ENCODE results near the gene PAPPA2. TPM values are rescaled to one million over a fixed set of nuclear protein-coding genes. Genes with fewer than 3 reads are reported as not detected.

The PAPPA2 gene
- total and polyA plus RNA-seq, 5 donors from 2014 or later = 0.06 to 0.12 TPM; not detected in 3

DNA sequence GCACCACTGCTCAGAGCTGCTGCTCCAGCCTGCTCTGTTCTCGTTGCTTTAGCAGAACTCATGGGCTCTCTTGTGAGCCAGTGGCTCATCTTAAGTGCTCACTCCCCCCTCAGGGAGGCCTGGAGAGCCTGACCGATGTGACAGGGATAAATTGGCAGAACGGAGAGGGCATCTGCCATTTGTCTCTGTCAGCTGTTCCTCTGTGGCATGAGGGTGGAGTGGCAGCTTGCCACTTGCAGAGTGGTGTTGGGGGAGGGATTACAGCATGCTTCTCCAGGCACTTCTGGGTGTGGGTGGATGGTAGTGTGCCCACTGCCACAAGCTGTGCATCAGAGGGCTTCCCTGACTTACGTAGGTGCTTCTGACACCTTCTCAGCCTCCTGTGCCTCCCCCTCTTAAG is 229.5 kb downstream of the PAPPA2 start:
- Histone ChIP-seq H3K9me3 (ENCODE audit: control insufficient read depth in 2 of 2, low read length in 2 of 2) (no peaks in the 10 kb centered on the region), H3K27ac (ENCODE audit: insufficient read depth, low read length, poor library complexity, severe bottlenecking) (no peak overlapping the region), H3K4me1 (ENCODE audit: control insufficient read depth, insufficient read depth, low read length, poor library complexity, severe bottlenecking) (no peaks in the 10 kb centered on the region), H3K36me3 (ENCODE audit: control insufficient read depth, insufficient read depth, low read length) (no peaks in the 10 kb centered on the region), H3K4me3 (ENCODE audit: low read depth, low read length) (no peak overlapping the region), H3K27me3 (ENCODE audit: control insufficient read depth, insufficient read depth, low read length) (no peaks in the 10 kb centered on the region)
- Mint-ChIP-seq H3K4me3 (no peak overlapping the region), H3K27me3 (peaks cover 4% of the 10 kb centered on the region), H3K36me3 (no peaks in the 10 kb centered on the region), H3K9me3 (peaks cover 0 to 4% (median 0%) of the 10 kb centered on the region in 7 donors), H3K27ac (no peak overlapping the region), H3K4me1 (no peaks in the 10 kb centered on the region)
- DNase-seq = no peak
- ATAC-seq (ENCODE audit: low read depth in 2 of 2) = peak in 1 of 2 donors; percentile 24

DNA sequence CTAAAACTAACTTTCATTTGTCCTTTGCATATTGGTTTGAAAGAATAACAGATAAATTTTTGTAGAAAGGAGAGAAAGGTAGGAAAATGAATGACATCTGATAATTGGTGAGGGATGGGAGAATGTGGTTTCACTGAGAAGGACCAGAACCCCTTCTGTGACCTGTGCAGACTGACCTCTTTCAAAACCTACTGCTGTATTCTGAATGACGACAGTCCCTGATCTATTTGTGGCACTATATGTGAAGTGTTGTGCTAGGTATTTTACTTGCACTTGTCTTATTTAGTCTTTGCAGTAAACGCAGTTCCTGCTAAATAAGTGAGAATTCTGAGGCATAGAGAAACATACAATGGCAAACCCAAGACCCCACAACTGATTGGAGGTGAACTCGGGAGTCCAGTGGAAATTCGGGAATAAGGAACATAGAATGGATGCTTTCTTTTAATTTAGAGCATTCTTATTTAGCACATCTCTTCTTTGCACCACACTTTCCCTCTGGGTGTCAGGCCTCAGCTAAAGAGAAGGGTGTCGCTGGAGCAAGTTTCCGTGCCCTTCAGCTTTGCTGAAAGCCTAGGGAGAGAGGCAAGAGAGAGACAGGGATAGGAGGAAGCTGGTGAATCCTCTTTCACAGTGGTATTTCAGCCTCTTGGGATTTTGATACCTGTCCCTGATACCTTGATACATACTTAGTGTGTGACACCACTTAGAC is 230.2 kb downstream of the PAPPA2 start:
- H3K27me3 Mint-ChIP-seq = peaks cover 4% of the 10 kb centered on the region
- Histone ChIP-seq H3K36me3 (ENCODE audit: control insufficient read depth, insufficient read depth, low read length) (no peaks in the 10 kb centered on the region), H3K9me3 (ENCODE audit: control insufficient read depth in 2 of 2, low read length in 2 of 2) (no peaks in the 10 kb centered on the region), H3K4me3 (ENCODE audit: low read depth, low read length) (no peak overlapping the region), H3K4me1 (ENCODE audit: control insufficient read depth, insufficient read depth, low read length, poor library complexity, severe bottlenecking) (no peaks in the 10 kb centered on the region), H3K27ac (ENCODE audit: insufficient read depth, low read length, poor library complexity, severe bottlenecking) (no peak overlapping the region), H3K27me3 (ENCODE audit: control insufficient read depth, insufficient read depth, low read length) (no peaks in the 10 kb centered on the region)
- no peaks in the 10 kb centered on the region for H3K36me3 Mint-ChIP-seq
- no peak for ATAC-seq (ENCODE audit: low read depth in 2 of 2)
- no peak for DNase-seq
- H3K4me1 Mint-ChIP-seq = no peaks in the 10 kb centered on the region
- peaks cover 0 to 4% (median 0%) of the 10 kb centered on the region in 7 donors for H3K9me3 Mint-ChIP-seq
- H3K27ac Mint-ChIP-seq = no peak overlapping the region
- H3K4me3 Mint-ChIP-seq = no peak overlapping the region

DNA sequence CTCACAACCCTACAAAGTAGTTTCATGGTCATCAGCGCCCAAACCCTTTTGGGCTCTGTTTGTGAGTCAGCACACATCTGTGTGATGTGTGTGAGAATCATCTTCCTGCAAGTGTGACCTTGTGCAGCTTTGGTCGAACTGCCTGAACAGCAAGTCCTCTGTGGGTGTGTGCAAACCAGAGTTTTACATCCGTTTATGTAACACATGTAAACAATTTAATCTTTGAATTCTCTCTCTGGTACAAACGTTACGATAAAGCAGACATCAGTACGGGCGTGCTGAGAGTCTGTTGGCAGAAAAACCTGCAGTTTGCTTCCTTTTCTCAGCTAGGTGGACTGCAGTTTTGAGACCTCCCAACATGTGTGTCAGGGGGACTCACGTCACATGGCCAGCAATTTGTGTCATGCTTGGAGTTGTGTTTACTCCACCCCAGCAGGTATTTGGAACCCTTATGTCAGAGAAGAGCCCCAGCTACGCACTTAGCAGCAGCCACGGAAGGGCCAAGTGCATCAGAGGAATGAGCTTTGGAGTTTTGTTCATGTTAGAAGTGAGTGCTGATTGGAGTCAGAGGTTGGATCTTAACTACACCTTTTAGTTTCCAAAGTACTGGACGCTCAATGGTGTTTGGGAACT is 230.8 kb downstream of the PAPPA2 start:
- no peak overlapping the region for H3K4me3 Mint-ChIP-seq
- no peaks in the 10 kb centered on the region for H3K4me1 ChIP-seq (ENCODE audit: control insufficient read depth, insufficient read depth, low read length, poor library complexity, severe bottlenecking)
- no peaks in the 10 kb centered on the region for H3K27me3 ChIP-seq (ENCODE audit: control insufficient read depth, insufficient read depth, low read length)
- no peak overlapping the region for H3K4me3 ChIP-seq (ENCODE audit: low read depth, low read length)
- H3K36me3 ChIP-seq (ENCODE audit: control insufficient read depth, insufficient read depth, low read length) = no peaks in the 10 kb centered on the region
- H3K27me3 Mint-ChIP-seq = peaks cover 4% of the 10 kb centered on the region
- no peaks in the 10 kb centered on the region for H3K36me3 Mint-ChIP-seq
- ATAC-seq (ENCODE audit: low read depth in 2 of 2) (no peak), DNase-seq (no peak)
- no peak overlapping the region for H3K27ac ChIP-seq (ENCODE audit: insufficient read depth, low read length, poor library complexity, severe bottlenecking)
- no peaks in the 10 kb centered on the region for H3K4me1 Mint-ChIP-seq
- H3K9me3 ChIP-seq (ENCODE audit: control insufficient read depth in 2 of 2, low read length in 2 of 2) = no peaks in the 10 kb centered on the region
- peaks cover 0 to 2% (median 0%) of the 10 kb centered on the region in 7 donors for H3K9me3 Mint-ChIP-seq
- no peak overlapping the region for H3K27ac Mint-ChIP-seq

DNA sequence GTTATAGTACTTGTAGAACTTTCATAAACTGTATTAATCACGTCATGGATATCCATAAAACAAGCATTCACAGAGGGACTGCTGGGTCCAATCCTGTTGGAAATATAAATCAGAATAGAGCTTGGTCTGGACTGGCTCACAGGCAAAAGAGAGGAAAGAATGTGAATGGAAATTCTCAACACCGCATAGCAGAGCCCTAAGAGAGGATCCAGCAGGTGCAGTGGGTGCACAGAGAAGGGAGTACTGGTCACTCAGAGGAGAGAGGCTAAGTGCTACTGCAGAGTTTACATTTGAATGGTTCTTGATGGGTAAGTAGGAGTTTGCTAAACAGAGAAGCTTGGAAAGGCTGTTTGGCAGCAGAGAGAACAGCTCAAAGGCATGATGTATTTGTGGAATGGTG is 231.7 kb downstream of the PAPPA2 start:
- Mint-ChIP-seq H3K9me3 (peaks cover 0 to 2% (median 0%) of the 10 kb centered on the region in 7 donors), H3K4me3 (no peak overlapping the region), H3K4me1 (no peaks in the 10 kb centered on the region), H3K36me3 (no peaks in the 10 kb centered on the region), H3K27me3 (peaks cover 4% of the 10 kb centered on the region), H3K27ac (no peak overlapping the region)
- Histone ChIP-seq H3K36me3 (ENCODE audit: control insufficient read depth, insufficient read depth, low read length) (no peaks in the 10 kb centered on the region), H3K4me3 (ENCODE audit: low read depth, low read length) (no peak overlapping the region), H3K4me1 (ENCODE audit: control insufficient read depth, insufficient read depth, low read length, poor library complexity, severe bottlenecking) (no peaks in the 10 kb centered on the region), H3K27me3 (ENCODE audit: control insufficient read depth, insufficient read depth, low read length) (no peaks in the 10 kb centered on the region), H3K9me3 (ENCODE audit: control insufficient read depth in 2 of 2, low read length in 2 of 2) (no peaks in the 10 kb centered on the region), H3K27ac (ENCODE audit: insufficient read depth, low read length, poor library complexity, severe bottlenecking) (no peak overlapping the region)
- no peak for DNase-seq
- ATAC-seq (ENCODE audit: low read depth in 2 of 2) = no peak

DNA sequence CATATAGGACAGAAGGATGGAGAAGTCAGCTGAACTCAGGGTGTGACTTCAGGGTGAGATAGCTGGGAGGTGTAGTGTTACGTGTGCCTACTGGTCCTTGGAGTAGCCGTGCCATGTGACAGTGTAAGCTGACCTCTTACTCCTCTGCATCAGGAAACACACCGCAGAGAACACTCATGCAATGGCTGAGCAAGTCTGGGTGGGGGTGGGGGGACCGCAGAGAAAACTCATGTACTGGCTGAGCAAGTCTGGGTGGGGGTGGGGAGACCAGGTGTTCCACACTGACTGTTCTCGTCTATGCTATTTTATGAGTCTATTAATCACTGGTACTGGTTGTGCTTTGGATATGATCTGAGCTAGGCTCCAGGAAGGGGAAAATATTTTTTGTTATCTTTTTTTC is 233.1 kb downstream of the PAPPA2 start:
- H3K27ac Mint-ChIP-seq = no peak overlapping the region
- DNase-seq (no peak), ATAC-seq (ENCODE audit: low read depth in 2 of 2) (no peak)
- no peak overlapping the region for H3K4me3 Mint-ChIP-seq
- H3K27me3 ChIP-seq (ENCODE audit: control insufficient read depth, insufficient read depth, low read length) = no peaks in the 10 kb centered on the region
- H3K4me3 ChIP-seq (ENCODE audit: low read depth, low read length) = no peak overlapping the region
- no peaks in the 10 kb centered on the region for H3K4me1 Mint-ChIP-seq
- no peaks in the 10 kb centered on the region for H3K9me3 ChIP-seq (ENCODE audit: control insufficient read depth in 2 of 2, low read length in 2 of 2)
- no peaks in the 10 kb centered on the region for H3K36me3 ChIP-seq (ENCODE audit: control insufficient read depth, insufficient read depth, low read length)
- H3K4me1 ChIP-seq (ENCODE audit: control insufficient read depth, insufficient read depth, low read length, poor library complexity, severe bottlenecking) = no peaks in the 10 kb centered on the region
- no peaks in the 10 kb centered on the region for H3K36me3 Mint-ChIP-seq
- no peaks in the 10 kb centered on the region for H3K9me3 Mint-ChIP-seq
- peaks cover 4% of the 10 kb centered on the region for H3K27me3 Mint-ChIP-seq
- H3K27ac ChIP-seq (ENCODE audit: insufficient read depth, low read length, poor library complexity, severe bottlenecking) = no peak overlapping the region

GRCh38 chr1:176696689-176697088 is 233.7 kb downstream of the PAPPA2 start:
- H3K9me3 ChIP-seq (ENCODE audit: control insufficient read depth in 2 of 2, low read length in 2 of 2) = no peaks in the 10 kb centered on the region

GRCh38 chr1:176699821-176700220 is 236.8 kb downstream of the PAPPA2 start:
- Histone ChIP-seq H3K27ac (ENCODE audit: insufficient read depth, low read length, poor library complexity, severe bottlenecking) (no peak overlapping the region), H3K9me3 (ENCODE audit: control insufficient read depth in 2 of 2, low read length in 2 of 2) (no peaks in the 10 kb centered on the region), H3K4me1 (ENCODE audit: control insufficient read depth, insufficient read depth, low read length, poor library complexity, severe bottlenecking) (no peaks in the 10 kb centered on the region), H3K36me3 (ENCODE audit: control insufficient read depth, insufficient read depth, low read length) (no peaks in the 10 kb centered on the region), H3K27me3 (ENCODE audit: control insufficient read depth, insufficient read depth, low read length) (no peaks in the 10 kb centered on the region), H3K4me3 (ENCODE audit: low read depth, low read length) (no peak overlapping the region)
- ATAC-seq (ENCODE audit: low read depth in 2 of 2) (no peak), DNase-seq (no peak)
- Mint-ChIP-seq H3K4me3 (no peak overlapping the region), H3K27me3 (peaks cover 8% of the 10 kb centered on the region), H3K27ac (no peak overlapping the region), H3K9me3 (peaks cover 0 to 3% (median 0%) of the 10 kb centered on the region in 7 donors), H3K36me3 (no peaks in the 10 kb centered on the region), H3K4me1 (no peaks in the 10 kb centered on the region)

More at GRCh38 chr1:176696689-176697088, 233.7 kb downstream of the PAPPA2 start:
- Mint-ChIP-seq H3K4me3 (no peak overlapping the region), H3K4me1 (no peaks in the 10 kb centered on the region), H3K27me3 (peaks cover 4% of the 10 kb centered on the region), H3K36me3 (no peaks in the 10 kb centered on the region), H3K9me3 (no peaks in the 10 kb centered on the region), H3K27ac (no peak overlapping the region)
- no peaks in the 10 kb centered on the region for H3K4me1 ChIP-seq (ENCODE audit: control insufficient read depth, insufficient read depth, low read length, poor library complexity, severe bottlenecking)
- H3K27me3 ChIP-seq (ENCODE audit: control insufficient read depth, insufficient read depth, low read length) = no peaks in the 10 kb centered on the region
- ATAC-seq (ENCODE audit: low read depth in 2 of 2) = no peak
- H3K36me3 ChIP-seq (ENCODE audit: control insufficient read depth, insufficient read depth, low read length) = no peaks in the 10 kb centered on the region
- no peak overlapping the region for H3K27ac ChIP-seq (ENCODE audit: insufficient read depth, low read length, poor library complexity, severe bottlenecking)
- H3K4me3 ChIP-seq (ENCODE audit: low read depth, low read length) = no peak overlapping the region
- no peak for DNase-seq
